GM10266 (cell line): ENCODE results near the gene HAL.

Experiments
- DNase-seq: peaks from one replicate; pipeline ENCODE4 v3.0.0; 2012; ENCODE audit errors: extremely low spot score
- TF ChIP-seq, protein P1 (sequence below): IDR thresholded peaks from 2 replicates; pipeline ENCODE4 v1.5.1; 2012; ENCODE audit warnings: mild to moderate bottlenecking, low read depth; ENCODE audit not compliant: control insufficient read depth, insufficient read depth; ENCODE audit errors: missing control alignments

The HAL gene

DNA sequence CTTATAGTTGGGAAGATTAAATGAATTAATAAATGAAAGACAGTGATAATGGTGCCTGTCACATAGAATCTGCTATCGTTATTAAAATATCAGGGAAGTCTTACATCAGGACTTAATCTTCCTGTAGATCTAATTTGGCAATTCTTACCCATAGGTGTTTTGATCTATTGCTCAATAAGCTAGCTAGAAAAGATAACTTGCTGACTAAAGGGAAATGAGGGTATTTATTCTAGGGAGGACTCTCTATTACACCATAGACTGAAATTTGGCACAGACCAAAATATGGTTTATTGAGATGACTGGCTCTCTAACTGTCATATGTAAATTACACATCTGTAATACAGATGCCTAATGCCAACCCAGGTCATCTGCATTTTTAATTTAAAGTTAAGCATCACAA lies 11.5 kb downstream of the HAL start:
- TF ChIP-seq, protein P1, sequence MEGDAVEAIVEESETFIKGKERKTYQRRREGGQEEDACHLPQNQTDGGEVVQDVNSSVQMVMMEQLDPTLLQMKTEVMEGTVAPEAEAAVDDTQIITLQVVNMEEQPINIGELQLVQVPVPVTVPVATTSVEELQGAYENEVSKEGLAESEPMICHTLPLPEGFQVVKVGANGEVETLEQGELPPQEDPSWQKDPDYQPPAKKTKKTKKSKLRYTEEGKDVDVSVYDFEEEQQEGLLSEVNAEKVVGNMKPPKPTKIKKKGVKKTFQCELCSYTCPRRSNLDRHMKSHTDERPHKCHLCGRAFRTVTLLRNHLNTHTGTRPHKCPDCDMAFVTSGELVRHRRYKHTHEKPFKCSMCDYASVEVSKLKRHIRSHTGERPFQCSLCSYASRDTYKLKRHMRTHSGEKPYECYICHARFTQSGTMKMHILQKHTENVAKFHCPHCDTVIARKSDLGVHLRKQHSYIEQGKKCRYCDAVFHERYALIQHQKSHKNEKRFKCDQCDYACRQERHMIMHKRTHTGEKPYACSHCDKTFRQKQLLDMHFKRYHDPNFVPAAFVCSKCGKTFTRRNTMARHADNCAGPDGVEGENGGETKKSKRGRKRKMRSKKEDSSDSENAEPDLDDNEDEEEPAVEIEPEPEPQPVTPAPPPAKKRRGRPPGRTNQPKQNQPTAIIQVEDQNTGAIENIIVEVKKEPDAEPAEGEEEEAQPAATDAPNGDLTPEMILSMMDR, result no peak
- no peak for DNase-seq

GRCh38 chr12:95982602-95983001 lies 13.5 kb downstream of the HAL start:
- no peak for DNase-seq
- TF ChIP-seq, protein P1, result no peak

- TF ChIP-seq, protein P1, result no peak
- DNase-seq, result no peak
Measured at GRCh38 chr12:95980437-95980836, 15.7 kb downstream of the HAL start.

DNA sequence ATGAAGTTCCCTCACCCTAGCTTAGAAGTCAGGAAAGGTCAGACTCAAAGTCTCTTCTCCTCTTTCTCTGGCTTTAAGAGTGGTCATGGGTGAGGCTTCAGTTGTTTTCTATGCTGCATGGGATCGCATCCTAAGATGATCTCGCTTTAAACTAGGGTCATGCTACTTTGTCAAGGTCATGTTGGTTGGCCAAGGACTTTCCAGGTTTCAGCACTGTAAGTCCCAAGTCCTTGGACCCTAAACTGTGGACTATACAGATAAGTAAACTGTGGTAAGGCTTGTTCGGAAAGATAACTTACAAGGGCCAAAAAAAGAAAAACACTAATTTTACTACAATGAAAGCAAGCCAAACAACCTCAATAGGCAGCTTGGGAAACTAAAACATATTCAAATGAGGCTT lies 17.4 kb downstream of the HAL start:
- no peak for DNase-seq

GRCh38 chr12:95978351-95978750 lies 17.8 kb downstream of the HAL start:
- no peak for DNase-seq

More for the DNA sequence above, 17.4 kb downstream of the HAL start:
- TF ChIP-seq, protein P1, result no peak

GRCh38 chr12:95977764-95978305 lies 18.3 kb downstream of the HAL start:
- DNase-seq, result no peak

More at GRCh38 chr12:95978351-95978750, 17.8 kb downstream of the HAL start:
- TF ChIP-seq, protein P1, result no peak

DNA sequence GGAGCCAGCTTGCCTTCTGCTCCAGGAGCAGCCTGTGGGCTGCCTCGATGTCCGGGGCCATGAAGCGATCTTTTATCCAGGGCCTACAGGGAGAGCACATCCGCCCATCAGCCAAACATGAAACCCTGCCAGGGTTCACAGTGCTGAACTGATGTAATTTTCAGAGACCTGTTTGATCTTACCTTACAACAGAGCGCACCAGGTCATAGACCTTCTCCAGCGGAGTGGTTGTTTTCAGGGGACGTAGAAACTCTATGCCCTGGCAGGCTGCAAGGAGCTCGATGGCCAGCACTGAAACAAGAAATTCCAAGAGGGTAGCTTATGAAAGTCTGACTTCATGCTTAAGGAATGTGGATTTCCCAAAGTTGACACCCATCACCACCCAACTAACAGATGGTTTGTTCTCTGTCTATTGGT lies 19.7 kb downstream of the HAL start:
- TF ChIP-seq, protein P1, result no peak
- no peak for DNase-seq

More at GRCh38 chr12:95977764-95978305, 18.3 kb downstream of the HAL start:
- TF ChIP-seq, protein P1, result no peak
